ENCODE measurements around the gene PSMD11.

DNA sequence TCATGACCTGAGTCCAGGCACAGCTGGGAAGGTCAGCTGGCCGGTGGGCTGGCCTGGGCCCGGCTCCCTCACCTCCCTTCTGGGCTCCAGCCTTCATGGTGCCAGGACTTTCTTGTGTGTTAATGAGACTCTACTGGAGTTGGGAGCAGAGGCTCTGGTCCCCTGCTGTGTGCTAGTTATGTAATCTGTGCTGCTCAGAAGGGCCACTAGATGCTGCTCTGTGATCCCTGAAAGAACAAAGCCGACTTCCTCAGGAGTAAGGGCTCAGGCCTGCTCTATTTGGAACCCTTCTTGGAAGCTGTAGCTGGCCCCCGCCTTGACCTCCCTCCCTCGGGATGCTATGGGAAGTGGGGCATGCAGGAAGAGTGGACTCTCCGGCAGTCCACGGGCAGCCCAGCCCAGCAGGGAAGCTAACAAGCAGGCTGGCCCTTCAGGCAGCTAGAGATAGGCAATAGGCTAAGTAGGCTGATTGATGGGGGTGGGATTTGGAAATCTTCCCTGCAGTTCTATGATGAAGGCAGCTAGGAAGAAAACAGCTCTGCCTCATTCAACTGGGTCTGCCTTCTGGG is 39.2 kb downstream of the PSMD11 start:
- TF ChIP-seq MXI1 (IDR thresholded peaks at IDR 0.05; ENCODE audit: low read depth, low read length): no peak
- no peak for TF ChIP-seq EP300 (IDR thresholded peaks at IDR 0.05; ENCODE audit: borderline replicate concordance in 1 of 2, low read depth in 1 of 2, low read length in 1 of 2)
- peak; percentile 65 for TF ChIP-seq CTCF (IDR thresholded peaks at IDR 0.05)

Measured in SK-N-SH (cell line).